Muscle layer of colon (tissue), 2 donors: Measurements from ENCODE around the gene NPDC1.

Experiments used
- H3K27ac ChIP-seq: one replicate; pipeline ENCODE4 v1.7.0; 2013; ENCODE audit warnings: low read depth, mild to moderate bottlenecking, low read length, moderate library complexity
- H3K27me3 ChIP-seq, 2 donors: one replicate each; pipeline ENCODE4 v1.7.0; 2013; ENCODE audit warnings: low read length in 2 of 2, mild to moderate bottlenecking in 2 of 2; ENCODE audit not compliant: insufficient read depth in 2 of 2, control insufficient read depth in 1 of 2
- H3K36me3 ChIP-seq: one replicate; pipeline ENCODE4 v1.7.0; 2013; ENCODE audit warnings: mild to moderate bottlenecking, low read length; ENCODE audit not compliant: insufficient read depth
- H3K4me1 ChIP-seq: one replicate; pipeline ENCODE4 v1.7.0; 2013; ENCODE audit warnings: mild to moderate bottlenecking, low read length; ENCODE audit not compliant: insufficient read depth
- H3K4me3 ChIP-seq, 2 donors: one replicate each; pipeline ENCODE4 v1.7.0; 2013; ENCODE audit warnings: low read length in 2 of 2, low read depth in 1 of 2, mild to moderate bottlenecking in 1 of 2, moderate library complexity in 1 of 2
- H3K9ac ChIP-seq: one replicate; pipeline ENCODE4 v1.7.0; 2013; ENCODE audit warnings: low read length
- H3K9me3 ChIP-seq: one replicate; pipeline ENCODE4 v1.7.0; 2013; ENCODE audit warnings: mild to moderate bottlenecking, low read length
- donor health status: abdominal sarcoma.
- donor health status: Adenocarcinoma of cecum.

Gene NPDC1

GRCh38 chr9:137026828-137027227, 19.1 kb downstream of the NPDC1 start:
- no peak overlapping the region for H3K27ac ChIP-seq
- peak overlapping the region in 1 of 2 donors; percentile 45 for H3K4me3 ChIP-seq
- H3K27me3 ChIP-seq: no peaks in the 10 kb centered on the region
- H3K4me1 ChIP-seq: peaks cover 27% of the 10 kb centered on the region
- no peaks in the 10 kb centered on the region for H3K9me3 ChIP-seq
- no peaks in the 10 kb centered on the region for H3K36me3 ChIP-seq
- H3K9ac ChIP-seq: no peak overlapping the region

GRCh38 chr9:137026384-137026783, 19.6 kb downstream of the NPDC1 start:
- Histone ChIP-seq H3K27ac (no peak overlapping the region), H3K4me1 (peaks cover 27% of the 10 kb centered on the region), H3K9ac (no peak overlapping the region), H3K27me3 (no peaks in the 10 kb centered on the region), H3K9me3 (no peaks in the 10 kb centered on the region), H3K36me3 (no peaks in the 10 kb centered on the region), H3K4me3 (no peak overlapping the region)

- no peak overlapping the region for H3K27ac ChIP-seq
- H3K9ac ChIP-seq: no peak overlapping the region
- no peak overlapping the region for H3K4me3 ChIP-seq
- no peaks in the 10 kb centered on the region for H3K27me3 ChIP-seq
- H3K36me3 ChIP-seq: no peaks in the 10 kb centered on the region
- H3K4me1 ChIP-seq: peaks cover 27% of the 10 kb centered on the region
- H3K9me3 ChIP-seq: no peaks in the 10 kb centered on the region
These were observed 20.4 kb downstream of the NPDC1 start for GRCh38 chr9:137025517-137025966.

- Histone ChIP-seq H3K9ac (no peak overlapping the region), H3K4me3 (no peak overlapping the region)
These were observed 22.4 kb downstream of the NPDC1 start for GRCh38 chr9:137023583-137023991.

GRCh38 chr9:137023157-137023556, 22.8 kb downstream of the NPDC1 start:
- Histone ChIP-seq H3K27ac (no peak overlapping the region), H3K27me3 (no peaks in the 10 kb centered on the region), H3K4me3 (no peak overlapping the region), H3K4me1 (peaks cover 12% of the 10 kb centered on the region), H3K9me3 (no peaks in the 10 kb centered on the region), H3K36me3 (no peaks in the 10 kb centered on the region), H3K9ac (no peak overlapping the region)

More at GRCh38 chr9:137023583-137023991, 22.4 kb downstream of the NPDC1 start:
- Histone ChIP-seq H3K36me3 (no peaks in the 10 kb centered on the region), H3K4me1 (peaks cover 15% of the 10 kb centered on the region), H3K27ac (no peak overlapping the region), H3K9me3 (no peaks in the 10 kb centered on the region), H3K27me3 (no peaks in the 10 kb centered on the region)

- H3K9me3 ChIP-seq: no peaks in the 10 kb centered on the region
- no peaks in the 10 kb centered on the region for H3K36me3 ChIP-seq
- peaks cover 12% of the 10 kb centered on the region for H3K4me1 ChIP-seq
- no peak overlapping the region for H3K4me3 ChIP-seq
- no peak overlapping the region for H3K9ac ChIP-seq
- H3K27ac ChIP-seq: no peak overlapping the region
- H3K27me3 ChIP-seq: no peaks in the 10 kb centered on the region
These were observed 23.3 kb downstream of the NPDC1 start for GRCh38 chr9:137022662-137023008.

- Histone ChIP-seq H3K9ac (no peak overlapping the region), H3K4me3 (no peak overlapping the region), H3K9me3 (no peaks in the 10 kb centered on the region), H3K4me1 (peaks cover 8% of the 10 kb centered on the region), H3K27ac (no peak overlapping the region), H3K27me3 (no peaks in the 10 kb centered on the region), H3K36me3 (no peaks in the 10 kb centered on the region)
These were observed 23.9 kb downstream of the NPDC1 start for GRCh38 chr9:137021979-137022661.

GRCh38 chr9:137021568-137021978, 24.4 kb downstream of the NPDC1 start:
- H3K9ac ChIP-seq: no peak overlapping the region
- no peaks in the 10 kb centered on the region for H3K27me3 ChIP-seq
- H3K9me3 ChIP-seq: no peaks in the 10 kb centered on the region
- H3K4me3 ChIP-seq: no peak overlapping the region
- H3K4me1 ChIP-seq: peaks cover 5% of the 10 kb centered on the region
- H3K36me3 ChIP-seq: no peaks in the 10 kb centered on the region
- no peak overlapping the region for H3K27ac ChIP-seq

- Histone ChIP-seq H3K4me3 (no peak overlapping the region), H3K27me3 (no peaks in the 10 kb centered on the region), H3K27ac (no peak overlapping the region), H3K36me3 (no peaks in the 10 kb centered on the region), H3K9ac (no peak overlapping the region), H3K4me1 (no peaks in the 10 kb centered on the region), H3K9me3 (no peaks in the 10 kb centered on the region)
These were observed 25.0 kb downstream of the NPDC1 start for GRCh38 chr9:137020771-137021567.

GRCh38 chr9:137019891-137020683, 25.9 kb downstream of the NPDC1 start:
- Histone ChIP-seq H3K4me3 (no peak overlapping the region), H3K9me3 (no peaks in the 10 kb centered on the region), H3K27ac (no peak overlapping the region), H3K9ac (no peak overlapping the region), H3K27me3 (no peaks in the 10 kb centered on the region), H3K4me1 (no peaks in the 10 kb centered on the region), H3K36me3 (no peaks in the 10 kb centered on the region)

- H3K27ac ChIP-seq: no peak overlapping the region
- H3K36me3 ChIP-seq: no peaks in the 10 kb centered on the region
- H3K27me3 ChIP-seq: no peaks in the 10 kb centered on the region
These were observed 27.0 kb downstream of the NPDC1 start for GRCh38 chr9:137018761-137019559.

More at GRCh38 chr9:137018761-137019559, 27.0 kb downstream of the NPDC1 start:
- H3K4me1 ChIP-seq: no peaks in the 10 kb centered on the region
- H3K9ac ChIP-seq: no peak overlapping the region
- no peak overlapping the region for H3K4me3 ChIP-seq
- H3K9me3 ChIP-seq: no peaks in the 10 kb centered on the region
